NCI-H526 treated with DMSO at 0.1 percent for 48 hours (cell line): ENCODE results near the gene CCDC85C.
"Not testable (repeated sequence)": the region's sequence is repeated elsewhere in the genome, so short reads cannot be mapped to it uniquely, and the experiment has no call there.

ENCODE experiments used
- DNase-seq: peaks from one replicate; lab custom pipeline; 2025; lab: John Stamatoyannopoulos, UW

CCDC85C gene

DNA sequence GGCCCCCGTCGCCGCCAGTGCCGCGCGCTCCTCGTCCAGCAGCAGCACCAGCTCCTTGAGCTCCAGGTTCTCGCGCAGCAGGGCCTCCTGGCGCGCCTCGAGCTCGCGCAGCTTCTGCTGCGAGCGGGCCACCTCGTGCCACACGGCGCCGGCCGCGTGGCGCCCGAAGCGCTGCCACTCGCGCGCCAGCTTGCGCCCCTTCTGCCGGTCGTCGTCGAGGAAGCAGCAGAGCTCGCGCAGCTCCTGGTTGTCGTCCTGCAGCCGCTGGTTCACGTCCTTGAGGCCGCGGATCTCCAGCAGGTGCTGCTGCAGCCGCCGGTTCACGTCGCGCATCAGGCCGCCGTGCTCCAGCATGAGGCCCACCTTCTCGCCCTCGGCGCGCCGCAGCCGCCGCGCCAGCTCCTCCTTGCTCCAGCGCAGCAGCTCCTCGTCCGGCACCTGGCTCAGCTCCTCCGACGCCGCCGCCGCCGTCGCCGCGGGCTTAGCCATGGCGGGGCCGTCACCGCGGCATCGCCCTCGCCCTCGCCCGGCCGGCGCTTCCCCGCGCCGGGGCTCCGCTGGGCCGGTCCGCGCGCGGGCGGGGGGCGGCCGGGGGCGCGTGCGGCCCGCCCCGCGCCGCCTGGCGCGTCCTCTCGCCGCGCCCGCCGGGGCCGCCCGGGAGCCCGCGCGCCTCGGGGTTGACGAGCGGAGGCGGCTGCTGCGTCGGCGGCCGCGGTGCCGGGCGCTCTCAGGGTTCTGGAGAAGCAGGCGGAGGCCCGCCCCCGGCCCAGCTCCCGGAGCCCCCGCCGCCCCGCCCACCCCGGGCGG is at the start of gene CCDC85C:
CCDC85C (minus strand) TSS at position 737 of the 807 bp plus-strand sequence; CDS start at position 489, 248 bp downstream.
- peak; percentile 27 for DNase-seq

DNA sequence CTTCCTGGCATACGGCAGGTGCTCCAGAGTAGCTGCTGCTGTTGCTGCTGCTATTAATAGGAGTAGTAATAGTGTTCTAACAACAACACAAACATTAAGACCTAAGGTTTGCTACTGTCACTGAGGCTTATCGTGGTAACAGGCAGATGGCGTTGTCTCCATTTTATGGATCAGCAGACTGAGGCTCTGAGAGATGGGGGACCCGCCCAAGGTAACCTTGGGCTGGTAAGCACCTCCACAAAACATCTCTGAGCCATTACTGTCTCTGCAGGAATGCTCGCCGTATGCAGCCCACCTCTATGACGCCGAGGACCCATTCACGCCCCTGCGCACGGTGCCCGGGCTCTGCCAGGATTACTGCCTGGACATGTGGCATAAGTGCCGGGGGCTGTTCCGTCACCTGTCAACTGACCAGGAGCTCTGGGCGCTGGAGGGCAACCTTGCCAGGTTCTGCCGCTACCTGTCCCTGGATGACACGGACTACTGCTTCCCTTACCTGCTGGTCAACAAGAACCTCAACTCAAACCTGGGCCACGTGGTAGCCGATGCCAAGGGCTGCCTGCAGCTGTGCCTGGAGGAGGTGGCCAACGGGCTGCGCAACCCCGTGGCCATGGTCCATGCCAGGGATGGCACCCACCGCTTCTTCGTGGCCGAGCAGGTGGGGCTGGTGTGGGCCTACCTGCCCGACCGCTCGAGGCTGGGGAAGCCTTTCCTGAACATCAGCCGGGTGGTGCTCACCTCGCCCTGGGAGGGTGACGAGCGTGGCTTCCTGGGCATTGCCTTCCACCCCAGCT is 48.1 kb upstream of the CCDC85C start:
- no peak for DNase-seq

DNA sequence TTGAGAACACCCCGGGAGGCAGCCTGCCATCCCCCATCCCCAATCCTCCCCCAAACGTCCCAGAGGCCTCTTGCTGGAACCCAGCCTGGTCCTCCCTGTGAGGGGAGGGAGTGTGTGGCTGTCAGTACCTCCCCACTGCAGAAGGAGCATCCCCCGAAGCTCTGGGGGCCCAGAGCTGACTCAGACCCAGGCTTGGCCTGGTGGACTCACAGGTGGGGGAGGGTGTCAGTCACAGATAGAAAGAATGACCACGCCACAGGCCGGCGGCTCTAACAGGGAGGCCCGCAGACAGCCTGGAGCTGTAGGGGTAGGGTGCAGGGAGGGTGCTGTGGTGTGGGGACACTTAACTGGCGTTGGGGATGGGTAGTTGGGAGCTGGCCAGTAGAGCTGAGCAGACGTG is 46.2 kb upstream of the CCDC85C start:
- DNase-seq = no peak

DNA sequence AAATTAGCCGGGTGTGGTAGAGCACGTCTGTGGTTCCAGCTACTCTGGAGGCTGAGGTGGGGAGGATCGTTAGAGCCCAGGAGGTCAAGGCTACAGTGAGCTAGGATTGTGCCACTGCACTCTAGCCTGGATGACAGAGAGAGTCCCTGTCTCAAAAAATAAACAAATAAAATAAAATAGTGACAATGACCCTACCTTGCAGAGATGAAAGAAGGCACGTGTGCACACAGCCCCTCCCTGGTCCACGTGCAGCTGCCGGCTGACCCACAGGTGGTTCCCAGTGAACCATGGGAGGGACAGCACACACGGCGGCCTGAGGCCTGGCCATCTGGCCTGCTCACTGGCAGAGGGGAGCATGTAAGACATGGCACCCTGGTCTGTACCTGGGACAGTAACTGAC is 45.6 kb upstream of the CCDC85C start:
- DNase-seq = no peak

DNA sequence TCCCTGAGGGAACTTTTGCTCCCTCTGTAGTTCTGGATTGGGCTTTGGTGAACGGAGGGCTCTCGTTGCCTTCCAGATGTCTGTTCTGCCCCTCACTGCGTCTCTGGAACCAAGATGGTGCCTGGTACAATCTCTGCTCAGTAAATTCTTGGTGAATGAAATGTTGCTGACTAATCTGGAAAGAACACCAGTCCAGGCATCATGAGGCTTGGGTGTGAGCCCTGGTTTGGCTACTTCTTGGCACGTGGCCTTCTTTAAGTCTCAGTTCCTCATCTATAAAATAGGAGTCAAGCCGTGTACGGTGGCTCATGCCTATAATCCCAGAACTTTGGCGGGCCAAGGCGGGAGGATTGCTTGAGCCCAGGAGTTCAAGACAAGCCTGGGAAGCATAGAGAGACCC is 45.2 kb upstream of the CCDC85C start:
- DNase-seq = no peak

DNA sequence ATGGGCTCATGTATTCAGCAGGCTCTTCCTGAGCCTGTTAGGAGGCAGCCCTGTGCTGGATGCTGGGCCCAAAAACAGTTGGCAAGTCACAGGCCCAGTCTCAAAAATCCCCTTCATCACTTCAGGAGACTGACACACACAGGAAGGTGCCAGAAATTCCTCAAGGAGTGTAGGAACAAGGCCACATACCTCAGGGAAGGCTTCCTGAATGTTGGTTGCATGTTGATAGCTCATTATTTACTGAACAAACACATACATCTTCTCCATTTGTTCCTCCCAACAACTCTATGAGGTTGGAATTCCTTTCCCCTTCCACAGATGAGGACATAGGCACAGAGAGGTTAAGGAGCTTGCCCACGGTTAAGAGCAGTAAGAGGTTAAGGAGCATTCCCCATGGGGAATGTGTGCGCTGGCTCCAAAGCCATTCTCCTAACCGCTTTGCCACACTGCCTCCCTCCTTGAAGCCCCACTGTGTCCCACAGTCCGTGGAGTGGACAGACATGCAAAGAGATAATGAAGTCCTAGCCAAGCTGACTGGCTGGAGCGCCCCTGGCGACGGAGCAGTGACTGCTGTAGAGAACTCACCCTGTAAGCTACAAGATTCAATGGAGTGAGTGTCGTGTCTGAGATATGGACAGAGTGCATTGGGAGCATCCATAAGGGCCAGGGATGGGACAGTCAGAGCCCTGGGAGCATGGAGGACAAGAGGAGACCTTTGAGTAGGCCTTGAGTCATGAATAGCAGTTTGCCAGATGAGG is 44.2 kb upstream of the CCDC85C start:
- no peak for DNase-seq

DNA sequence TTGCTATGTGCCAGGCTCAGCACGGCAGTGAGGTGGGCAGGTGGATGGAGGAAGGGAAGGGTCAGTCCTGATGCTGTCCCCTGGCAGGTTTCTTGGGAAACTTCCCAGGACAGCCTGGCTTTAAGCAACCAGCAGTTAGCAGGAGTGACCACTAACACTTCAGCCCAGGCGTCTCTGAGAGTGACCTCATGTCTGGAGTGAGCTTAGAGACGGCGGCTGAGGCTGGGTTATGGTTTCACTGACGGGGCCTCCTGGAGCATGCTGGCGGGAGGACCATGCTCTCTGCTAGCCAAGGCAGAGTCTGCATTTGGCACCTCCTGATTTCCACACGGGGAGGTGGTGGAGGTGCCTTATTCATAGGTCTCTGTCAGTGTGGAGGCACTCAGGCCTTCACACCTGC is 43.4 kb upstream of the CCDC85C start:
- DNase-seq = no peak

DNA sequence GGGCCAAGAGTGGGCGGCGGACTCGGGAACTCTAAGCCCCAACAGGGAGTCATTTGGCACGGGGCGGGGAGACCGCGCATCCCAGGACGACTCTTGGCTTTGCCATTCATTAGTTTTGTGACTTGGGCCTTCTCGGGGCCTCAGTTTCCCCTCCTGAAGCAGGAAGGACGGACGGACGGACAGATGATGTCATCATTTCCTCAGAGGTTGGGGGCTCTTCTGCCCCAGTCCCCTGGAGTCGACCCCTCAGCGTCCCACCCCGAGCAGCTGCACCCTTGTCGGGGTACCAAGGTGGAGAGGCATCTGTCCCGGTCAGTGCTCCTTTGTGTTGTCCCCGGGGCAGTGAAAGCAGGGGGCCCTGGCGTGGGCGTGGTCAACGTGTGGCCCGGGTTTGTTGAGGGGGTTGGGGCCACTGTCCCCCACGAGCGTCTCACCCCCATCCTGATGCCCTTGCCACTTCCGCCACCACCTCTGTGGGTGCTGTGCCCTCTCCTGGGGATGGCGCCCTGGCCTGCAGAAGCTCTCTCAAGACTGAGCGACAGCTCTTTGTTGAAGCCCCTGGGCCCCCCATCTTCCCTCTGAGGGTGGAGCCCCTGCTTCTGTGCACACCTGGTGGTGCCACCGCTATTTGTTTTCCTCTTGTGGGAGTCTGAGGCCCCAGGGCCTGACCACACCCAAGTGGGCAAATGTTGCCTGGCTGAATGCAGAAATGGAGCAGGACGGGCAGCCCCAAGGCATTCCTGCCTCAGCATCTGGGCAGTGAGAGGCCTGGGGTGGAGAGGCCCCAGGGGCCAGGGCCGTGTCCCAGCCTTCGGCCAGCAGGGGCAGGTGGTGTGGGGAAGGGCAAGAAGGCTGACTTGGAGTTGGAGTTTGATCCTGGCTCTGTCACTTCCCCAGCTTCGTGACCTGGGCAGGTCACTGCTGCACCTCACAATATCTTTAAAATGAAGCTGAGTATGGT is 41.8 kb upstream of the CCDC85C start:
- no peak for DNase-seq

DNA sequence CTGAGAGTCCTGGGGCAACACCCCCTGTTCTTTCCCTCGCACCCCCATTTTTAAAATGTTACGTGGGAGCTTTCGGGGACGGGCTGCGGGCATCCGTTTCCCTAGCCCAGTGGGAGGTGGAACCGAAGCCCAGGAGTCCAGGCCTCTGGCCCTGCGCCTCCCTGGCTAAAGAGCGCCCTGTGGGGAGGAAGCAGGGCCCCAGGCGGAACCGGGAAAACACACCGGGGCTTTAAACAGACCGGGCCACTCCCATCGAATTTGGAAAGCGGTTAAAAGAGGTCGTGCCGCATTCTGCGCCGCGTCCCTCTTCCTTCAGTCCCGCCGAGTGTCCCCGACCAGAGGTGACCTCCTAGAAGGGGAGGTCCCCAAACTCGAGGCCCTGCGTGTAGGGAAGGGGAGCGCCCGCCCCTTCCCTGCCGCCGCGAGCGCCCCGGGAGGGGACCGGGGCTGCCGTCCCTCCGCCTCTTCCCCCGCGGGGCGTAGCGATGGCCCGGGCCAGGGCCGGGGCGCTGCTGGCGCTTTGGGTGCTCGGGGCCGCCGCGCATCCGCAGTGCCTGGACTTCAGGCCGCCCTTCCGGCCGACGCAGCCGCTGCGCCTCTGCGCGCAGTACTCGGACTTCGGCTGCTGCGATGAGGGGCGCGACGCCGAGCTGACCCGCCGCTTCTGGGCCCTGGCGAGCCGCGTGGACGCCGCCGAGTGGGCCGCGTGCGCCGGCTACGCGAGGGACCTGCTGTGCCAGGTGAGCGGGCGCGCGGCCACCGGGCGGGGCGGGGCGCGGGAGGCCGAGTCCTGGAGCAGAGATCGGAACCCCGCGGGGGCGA is 40.9 kb upstream of the CCDC85C start, which contains the start of gene HHIPL1:
HHIPL1 (plus strand) TSS at position 407 of the 822 bp plus-strand sequence; CDS start at position 486, 79 bp downstream.
- no peak for DNase-seq

DNA sequence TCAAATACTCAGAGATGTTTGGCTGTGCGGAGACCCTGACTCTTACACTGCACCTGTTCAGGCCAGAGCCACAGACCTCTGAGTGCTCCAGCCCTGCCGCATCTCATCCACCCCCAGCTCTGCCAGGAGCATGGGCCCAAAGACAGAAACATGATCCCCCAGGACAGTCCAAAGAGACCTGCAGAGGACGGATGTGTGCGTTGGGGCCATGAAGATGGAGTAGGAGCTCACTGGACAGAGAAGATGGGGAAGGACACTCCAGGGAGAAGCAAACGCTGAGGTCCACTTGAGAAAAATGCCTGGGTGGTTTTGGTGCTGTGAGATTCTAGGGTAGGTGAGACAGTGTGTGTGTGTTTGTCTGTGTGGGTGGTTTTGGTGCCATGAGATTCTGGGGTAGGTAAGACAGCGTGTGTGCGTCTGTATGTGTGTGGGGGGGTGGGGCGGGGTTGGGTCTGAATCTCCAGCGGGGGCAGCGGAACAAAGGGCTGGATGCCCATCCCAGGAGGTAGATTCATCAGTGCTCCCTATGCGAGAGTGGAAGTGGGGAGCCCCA is 40.1 kb upstream of the CCDC85C start:
- no peak for DNase-seq

DNA sequence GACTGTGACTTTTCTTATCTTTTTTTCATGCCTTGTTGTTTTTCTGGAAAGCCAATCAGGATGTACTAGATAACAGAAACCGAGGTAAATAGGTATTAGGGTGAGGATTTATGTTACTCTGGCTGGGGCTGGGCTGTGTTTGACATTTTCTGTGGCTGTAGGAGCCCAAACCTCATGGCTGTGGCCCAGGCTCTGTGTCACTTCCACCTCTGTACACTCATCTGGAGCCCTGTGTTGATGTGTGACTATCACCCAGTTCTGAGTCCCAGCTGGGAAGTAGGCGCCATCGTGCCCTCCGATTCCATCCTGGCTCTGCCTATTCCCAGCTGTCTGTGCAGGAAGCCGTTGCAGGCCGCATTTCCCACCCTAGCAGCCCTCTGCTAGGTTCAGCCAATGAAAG is 39.3 kb upstream of the CCDC85C start:
- no peak for DNase-seq

DNA sequence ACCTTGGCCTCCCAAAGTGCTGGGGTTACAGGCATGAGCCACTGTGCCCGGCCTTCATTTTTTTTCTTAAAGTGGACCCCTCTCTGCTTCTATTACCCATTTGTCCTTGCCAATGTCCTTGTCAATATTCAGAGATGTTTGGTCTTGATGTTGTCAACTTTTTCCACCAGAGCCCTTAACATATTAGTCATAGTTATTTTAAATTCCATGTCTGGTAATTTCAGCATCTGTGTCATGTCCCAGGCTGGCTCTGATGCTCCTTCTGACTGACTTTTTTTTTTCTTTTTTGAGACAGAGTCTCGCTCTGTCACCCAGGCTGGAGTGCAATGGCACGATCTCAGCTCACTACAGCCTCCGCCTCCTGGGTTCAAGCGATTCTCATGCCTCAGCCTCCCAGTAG is 38.8 kb upstream of the CCDC85C start:
- DNase-seq = not testable (repeated sequence)

DNA sequence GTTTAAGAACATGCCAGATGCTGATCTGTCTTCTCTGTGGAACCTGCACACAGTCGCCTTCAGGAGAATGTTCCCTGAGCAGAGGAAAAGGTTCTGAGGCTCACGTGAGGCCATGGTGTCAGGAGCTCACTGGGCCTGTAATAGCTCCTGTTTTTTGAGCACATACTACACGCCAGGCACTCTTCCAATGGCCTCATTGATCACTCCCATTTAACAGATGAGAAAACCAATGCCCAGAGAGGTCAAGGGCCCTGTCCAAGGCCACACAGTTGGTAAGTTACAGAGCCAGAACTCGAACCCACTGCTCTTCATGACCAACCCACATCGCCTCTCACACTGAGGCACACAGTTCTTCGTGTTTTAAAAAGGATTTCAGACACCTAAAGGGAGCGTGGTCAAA is 33.6 kb upstream of the CCDC85C start:
- no peak for DNase-seq

DNA sequence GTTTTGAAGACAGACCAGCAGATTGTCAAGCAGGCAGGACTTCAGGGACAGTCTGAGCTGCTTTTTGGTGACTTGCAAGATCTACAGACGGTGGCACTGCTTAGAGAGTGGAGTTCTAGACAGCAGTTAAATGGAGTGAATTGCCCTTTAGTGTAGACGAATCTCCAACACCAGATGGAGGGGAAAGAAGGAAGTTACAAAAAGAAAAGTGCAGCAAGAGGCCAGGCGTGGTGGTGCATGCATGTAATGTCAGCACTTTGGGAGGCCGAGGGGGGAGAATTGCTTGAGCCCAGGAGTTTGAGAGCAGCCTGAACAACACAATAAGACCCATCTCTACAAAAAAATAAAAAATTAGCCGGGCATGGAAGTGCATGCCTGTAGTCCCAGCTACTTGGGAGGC is 32.5 kb upstream of the CCDC85C start:
- no peak for DNase-seq

DNA sequence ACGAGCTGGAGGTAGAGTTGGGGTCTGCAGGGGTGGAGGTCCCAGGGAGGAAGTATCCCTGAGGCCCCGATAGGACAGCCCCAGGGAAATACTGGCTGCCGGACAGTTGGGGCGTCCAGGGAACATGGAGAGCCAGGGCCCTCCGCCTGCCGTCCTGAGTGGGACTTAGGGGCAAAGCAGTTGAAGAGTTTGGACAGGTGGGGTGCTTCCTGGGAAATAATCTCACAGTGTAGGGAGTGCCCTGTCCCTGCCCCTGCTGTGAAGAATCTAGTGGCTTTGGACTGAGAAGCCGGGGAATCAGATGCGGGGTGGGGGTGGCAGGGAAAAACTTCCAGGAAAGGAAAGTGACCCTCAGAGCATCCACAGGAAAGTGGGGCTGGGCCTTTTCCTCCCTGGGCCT is 31.1 kb upstream of the CCDC85C start:
- DNase-seq = no peak

DNA sequence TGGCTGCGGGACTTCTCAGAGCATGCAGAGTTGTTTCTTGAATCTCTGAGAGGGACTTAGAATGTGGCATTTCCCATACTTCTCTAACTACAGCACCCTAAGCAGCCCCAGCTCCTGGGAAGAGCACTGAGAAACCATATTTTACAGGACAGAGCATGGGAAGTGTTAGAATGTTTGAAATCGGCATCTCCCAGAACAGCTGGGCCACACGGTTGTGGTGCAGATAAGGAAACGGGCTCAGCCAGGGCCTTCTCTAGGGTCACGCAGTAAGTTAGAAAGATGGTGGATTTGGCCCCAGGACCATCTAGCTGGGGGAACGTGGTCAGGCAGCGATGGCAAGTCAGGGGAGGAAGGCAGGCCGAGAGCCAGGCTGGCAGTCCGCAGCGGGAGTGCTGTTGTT is 30.4 kb upstream of the CCDC85C start:
- DNase-seq = no peak

DNA sequence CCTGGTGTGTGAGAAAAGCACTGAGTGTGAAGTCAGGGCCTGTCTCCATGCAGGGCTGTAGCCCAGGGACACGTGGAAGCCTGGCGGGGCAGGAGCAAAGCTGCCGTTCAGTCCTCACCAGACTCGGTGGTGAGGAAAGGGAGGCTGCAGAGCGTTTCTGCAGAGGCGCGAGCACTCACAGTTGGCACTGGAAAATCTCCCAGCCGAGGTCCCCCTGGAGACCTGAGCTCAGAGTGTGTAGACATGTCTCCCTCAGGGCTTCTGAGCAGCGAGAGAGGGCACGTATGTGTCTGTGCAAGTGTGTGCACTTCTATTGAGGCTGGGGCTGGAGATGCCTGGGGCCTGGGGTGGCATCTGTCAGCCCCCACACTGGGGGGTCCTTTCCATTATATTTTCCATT is 29.9 kb upstream of the CCDC85C start:
- DNase-seq = no peak

DNA sequence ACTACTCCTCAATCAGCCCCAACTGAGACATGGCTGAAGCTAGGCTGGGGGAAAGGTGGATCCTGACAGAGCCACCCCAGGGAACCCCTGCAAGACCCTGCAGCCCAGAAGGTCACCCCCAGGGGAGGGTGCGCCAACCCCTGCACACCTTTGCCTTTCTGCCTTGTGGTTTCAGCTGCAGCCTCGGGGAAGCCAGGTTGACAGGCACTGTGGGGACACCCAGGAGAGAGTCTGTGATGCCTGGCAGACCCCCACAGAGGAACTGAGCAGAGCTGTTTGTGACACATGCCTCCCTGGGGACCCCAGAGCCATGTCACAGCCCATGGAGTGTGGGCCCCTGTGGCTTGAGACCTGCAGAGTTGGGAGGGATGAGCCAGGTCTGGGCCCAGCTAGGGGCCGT is 29.1 kb upstream of the CCDC85C start:
- no peak for DNase-seq

DNA sequence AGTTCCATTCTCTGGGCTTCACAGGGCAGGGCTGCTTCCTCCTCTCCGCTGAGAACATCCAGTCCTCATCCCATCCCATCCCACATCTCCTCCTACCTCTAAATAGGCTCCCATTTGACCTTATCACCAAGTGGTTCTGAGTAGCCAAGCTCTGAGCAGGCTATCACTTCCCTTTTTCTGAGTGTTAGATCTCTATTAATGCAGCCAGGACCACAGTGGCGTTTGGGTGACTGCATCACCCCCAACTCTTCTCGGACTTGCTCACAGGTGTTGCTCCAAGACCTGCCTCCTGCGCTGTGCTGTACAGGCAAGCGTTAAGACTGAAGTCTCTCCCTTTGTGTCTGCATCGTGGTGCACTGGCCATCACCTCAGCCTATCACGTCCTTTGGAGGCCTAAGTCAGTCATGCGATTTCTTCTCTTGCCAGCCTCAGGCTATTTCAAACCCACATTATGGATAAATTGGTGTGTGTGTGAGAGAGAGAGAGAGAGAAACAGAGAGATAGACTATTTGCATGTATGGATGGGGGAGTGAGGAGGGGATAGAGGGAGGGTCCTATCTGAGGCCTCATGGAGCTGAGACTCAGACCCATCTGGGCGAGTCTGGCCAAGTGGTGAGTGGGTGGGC is 28.5 kb upstream of the CCDC85C start:
- no peak for DNase-seq

DNA sequence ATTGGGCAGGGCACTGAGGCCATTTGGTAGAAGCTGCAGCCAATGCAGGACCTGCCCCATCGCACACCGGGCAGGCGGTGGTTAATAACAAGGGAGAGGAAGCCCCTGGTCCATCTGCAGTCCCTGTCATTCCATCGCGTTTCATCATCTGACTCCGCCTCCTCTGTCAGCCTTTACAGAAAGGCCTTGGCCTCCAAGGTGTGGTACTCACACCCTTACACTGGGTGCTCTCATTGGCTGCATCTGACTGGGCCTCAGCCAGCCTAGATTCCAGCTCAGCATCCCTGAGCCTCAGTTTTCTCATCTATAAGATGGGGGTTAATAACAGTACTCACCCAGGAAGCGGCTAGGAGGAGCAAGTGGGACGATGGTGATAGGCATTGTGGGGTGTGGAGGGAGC is 26.2 kb upstream of the CCDC85C start:
- no peak for DNase-seq
